COLO668 (cell line): ENCODE measurements around the gene LRCH3.

ENCODE experiments used
- DNase-seq: peaks from one replicate; lab custom pipeline; 2025; ENCODE audit not compliant: unreplicated experiment; lab: John Stamatoyannopoulos, UW

The LRCH3 gene

GRCh38 chr3:197833930-197834715 lies 43.1 kb downstream of the LRCH3 start:
- DNase-seq: no peak

GRCh38 chr3:197835509-197835908 lies 44.5 kb downstream of the LRCH3 start:
- DNase-seq: no peak

GRCh38 chr3:197836244-197836643 lies 45.2 kb downstream of the LRCH3 start:
- no peak for DNase-seq

DNA sequence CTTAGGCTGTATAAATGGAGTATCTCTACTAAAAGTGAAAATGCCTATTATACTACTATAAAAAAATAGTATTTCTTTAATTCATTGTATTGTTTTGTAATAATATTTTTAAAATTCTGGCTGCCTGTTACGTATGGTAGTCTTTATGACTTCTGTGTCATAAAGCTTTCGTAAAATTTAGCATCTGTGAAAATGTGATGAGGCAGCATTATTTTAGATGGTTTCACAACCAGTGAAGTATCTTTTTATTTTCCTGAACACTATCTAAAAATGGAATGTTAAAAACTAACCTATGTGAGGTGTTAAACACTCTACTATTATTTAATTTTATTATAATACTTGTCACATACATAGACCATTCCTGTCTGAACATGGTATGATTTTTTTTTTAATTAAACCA lies 46.2 kb downstream of the LRCH3 start:
- no peak for DNase-seq

DNA sequence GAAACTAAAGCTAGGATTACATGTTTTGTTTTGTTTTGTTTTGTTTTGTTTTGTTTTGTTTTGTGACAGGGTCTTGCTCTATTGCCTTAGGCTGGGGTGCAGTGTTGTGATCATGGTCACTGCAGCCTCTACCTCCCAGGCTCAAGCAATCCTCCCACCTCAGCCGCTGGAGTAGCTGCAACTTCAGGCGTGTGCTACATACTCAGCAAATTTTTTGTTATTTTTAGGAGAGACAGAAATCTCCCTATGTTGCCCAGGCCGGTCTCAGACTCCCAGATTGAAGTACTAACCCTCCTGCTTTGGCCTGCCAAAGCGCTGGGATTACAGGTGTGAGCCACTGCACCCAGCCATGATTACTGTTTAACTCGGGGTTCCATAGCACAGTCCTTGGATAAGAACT lies 50.7 kb downstream of the LRCH3 start:
- no peak for DNase-seq

- no peak for DNase-seq
Observed at GRCh38 chr3:197846491-197846890, 55.4 kb downstream of the LRCH3 start.

GRCh38 chr3:197847866-197848401 lies 56.9 kb downstream of the LRCH3 start:
- no peak for DNase-seq

DNA sequence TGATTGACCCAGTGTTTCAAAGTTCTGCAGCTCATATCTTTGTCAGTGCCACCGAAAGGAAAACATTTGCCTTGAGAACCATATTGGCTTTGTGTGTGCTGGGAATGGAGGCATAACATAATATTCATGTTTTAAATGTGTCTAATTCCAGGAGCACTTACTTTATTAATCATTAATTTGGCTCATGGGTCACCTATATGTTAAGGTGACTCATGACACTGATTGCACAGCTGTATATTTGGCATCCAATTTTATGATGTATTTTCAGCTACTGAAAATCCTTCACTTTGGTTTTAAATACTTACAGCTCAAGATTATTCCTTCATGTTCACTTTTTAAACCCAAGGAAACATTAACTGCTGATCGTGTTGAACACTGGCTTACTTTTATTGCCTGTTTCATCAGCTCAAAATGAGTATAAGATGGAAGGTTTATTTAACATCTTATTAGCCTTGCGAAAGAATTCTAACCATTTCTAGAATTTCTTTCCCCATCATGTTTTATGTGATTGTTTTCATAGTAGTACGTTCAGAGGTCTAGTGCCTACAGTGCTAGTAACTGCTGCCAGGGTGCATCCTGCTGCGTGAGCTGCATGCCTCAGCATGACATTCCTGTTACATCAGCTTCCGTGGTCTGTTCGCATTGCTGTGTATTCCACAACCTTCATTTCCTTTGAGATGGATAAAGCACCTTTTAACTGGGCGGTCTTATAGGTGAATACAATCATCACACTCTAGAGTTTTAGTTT lies 63.7 kb downstream of the LRCH3 start:
- DNase-seq: no peak

DNA sequence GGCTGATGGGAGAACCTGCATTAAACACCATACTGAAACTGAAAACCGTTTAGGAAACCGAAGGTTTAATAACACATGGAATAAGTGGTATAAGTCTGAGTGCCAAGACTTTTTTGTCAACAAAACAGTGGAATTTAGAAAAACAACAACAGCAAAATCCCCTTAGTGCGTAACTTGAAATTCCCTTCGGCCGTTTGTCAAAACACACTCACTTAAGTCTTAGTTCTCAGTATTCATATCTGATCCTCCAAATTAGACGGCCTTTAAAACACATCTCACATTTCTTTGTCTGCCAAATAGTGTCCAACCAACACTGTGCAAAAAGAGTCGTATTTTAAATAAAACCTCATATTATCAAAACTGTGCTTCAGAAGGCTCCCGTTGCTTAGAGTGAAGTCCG lies 64.5 kb downstream of the LRCH3 start:
- DNase-seq: no peak

GRCh38 chr3:197856199-197856816 lies 65.3 kb downstream of the LRCH3 start:
- no peak for DNase-seq

- DNase-seq: no peak
Observed at GRCh38 chr3:197858133-197858532, 67.1 kb downstream of the LRCH3 start.

DNA sequence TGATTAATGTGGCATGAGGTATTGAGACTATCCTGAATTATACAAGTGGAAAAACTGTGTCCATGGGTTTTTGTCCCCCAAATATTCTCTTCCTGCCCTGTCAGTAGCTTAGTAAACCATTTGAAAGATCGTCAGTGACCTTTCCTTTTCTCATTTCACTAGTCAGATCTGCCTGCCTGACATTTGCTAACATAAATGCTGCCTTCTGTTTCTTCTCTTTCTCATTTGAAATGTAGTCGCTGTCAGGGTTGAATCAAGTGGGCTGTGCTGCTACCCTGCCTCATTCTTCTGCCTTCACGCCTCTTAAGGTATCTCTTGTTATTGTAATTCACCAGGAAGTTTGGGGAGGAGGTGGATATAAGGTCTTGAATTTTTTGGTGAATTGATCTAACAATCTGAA lies 67.5 kb downstream of the LRCH3 start:
- DNase-seq: no peak

DNA sequence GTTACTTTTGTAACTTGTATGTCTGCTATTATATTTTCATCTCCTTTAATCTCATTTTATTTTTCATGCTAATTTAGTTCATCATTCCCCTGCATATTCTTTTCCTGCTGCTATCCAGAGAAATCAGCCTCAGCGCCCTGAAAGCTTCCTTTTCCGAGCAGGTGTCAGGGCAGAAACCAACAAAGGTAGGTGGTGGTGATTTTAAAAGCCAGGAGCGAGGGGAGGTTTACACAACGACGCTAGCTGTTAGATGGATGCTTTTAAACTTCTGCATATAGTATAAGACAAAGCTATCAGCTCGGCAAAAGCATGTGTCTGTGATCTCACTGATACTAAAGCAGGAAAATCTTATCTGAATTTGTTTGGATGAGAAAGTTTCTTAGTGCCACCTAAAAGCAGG lies 75.0 kb downstream of the LRCH3 start:
- no peak for DNase-seq

GRCh38 chr3:197873329-197873728 lies 82.3 kb downstream of the LRCH3 start:
- no peak for DNase-seq

DNA sequence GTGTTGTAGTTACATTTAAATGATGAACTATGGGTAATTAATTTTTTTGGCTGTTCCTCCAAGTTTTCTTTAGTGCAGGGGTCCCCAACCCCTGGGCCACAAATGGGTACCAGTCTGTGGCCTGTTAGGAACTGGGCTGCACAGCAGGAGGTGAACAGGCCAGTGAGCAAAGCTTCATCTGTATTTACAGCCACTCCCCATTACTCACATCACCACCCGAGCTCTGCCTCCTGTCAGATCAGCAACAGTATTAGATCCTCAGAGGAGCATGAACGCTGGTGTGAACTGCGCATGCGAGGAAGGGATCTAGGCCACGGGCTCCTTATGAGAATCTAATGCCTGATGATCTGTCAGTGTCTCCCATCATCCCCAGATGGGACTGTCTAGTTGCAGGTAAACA lies 83.0 kb downstream of the LRCH3 start:
- DNase-seq: no peak

DNA sequence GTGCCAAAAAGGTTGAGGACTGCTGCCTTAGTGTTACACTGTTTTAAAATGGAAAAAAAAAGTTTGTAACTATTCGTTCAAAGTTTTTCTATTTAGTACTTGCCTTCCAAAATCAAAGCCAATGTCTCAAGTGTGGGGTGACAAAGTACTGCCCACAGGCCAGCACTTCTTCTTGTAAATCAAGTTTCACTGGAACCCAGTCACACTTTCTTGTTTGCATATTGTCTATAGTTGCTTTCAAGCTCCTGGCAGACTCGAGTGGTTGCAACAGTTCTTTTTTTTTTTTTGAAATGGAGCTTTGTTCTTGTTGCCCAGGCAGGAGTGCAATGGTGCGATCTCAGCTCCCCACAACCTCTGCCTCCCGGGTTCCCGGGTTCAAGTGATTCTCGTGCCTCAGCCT lies 83.6 kb downstream of the LRCH3 start:
- no peak for DNase-seq

GRCh38 chr3:197877902-197878301 lies 86.8 kb downstream of the LRCH3 start:
- DNase-seq: no peak

DNA sequence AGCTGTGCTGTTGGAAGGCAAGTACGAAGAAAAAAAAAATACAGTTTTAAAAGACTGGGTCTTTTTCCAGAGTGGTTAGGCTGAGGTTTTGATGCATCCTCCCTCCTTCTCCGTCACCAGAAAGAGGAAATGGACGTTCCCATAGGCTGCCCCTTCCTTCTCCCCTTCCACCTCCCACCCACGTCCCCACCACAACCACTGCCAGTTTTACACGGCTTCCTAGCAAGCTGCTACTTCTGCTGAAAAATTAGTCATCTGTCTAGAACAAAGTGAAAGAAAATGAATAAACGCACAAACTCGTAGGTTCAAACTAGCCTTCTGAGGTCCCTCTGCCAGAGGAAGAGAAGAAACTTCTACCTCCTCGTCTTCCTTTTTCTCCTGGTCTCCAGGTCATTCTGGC lies 87.4 kb downstream of the LRCH3 start:
- DNase-seq: no peak

DNA sequence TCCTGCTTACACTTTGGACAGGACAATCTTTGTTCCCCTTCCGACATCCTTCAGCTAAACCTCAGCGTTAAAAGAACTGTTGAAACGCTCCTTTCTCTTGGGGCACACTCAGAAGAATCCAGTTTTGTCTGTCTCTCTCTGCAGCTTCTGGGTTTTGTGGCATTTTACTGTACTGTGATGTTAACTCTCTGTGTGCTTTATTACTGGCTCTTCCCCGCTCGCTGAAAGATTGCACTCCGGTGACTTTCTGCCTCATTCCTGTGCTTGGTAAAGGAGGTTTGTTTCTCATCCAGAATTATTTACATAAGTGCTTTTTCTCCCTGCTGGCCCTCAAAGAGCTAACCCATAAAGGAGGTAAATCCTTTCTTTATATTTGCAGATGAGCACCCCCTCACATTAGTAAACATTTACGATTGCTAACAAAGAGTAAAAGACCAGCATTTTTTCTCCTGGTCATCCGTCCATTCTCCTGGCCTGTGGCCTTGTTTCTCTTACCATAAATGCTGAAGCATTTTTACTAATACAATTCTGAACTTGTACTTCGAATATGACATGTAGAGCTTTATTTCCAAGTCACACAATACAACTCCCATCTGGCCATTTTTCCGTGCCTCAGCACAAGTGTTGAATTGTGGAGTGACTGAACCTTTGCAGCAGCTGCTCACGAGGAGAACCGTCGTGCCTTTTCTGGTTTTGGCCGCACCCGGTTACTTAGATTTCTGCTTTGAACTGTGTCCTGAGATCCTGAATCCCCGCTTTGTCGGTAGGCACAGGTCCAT lies 89.6 kb downstream of the LRCH3 start:
- no peak for DNase-seq

DNA sequence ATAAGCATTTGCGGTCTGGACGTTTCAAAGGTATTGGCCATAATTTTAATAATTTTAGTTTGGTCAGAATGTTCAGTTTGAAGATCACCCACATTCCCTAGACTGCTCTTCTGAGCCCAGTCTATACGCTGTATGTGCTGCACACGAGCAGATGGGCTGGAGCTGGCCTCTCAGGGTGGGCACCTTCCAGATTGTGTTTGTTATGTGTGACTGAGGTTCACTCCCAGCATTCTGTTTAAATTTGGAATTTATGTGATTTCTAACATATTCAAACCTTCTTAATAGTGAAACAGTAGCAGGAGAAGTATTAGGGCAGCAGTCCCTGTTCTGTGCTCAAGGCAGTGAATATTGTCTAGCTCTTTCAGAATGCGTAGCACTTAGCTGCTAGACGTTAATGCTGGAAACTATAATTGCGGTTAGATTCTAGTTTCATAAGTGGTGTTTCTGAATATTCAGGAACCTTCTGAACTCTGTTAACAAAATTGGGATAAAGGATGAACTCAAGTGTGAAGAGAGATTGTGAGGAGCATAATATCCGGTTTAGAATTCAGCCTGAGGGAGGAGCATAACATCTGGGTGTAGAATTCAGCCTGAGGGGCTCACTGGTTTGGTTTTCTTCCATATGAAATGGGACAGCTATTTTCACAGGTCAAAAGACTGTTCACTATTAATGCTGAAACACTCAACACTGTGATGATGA lies 90.4 kb downstream of the LRCH3 start:
- DNase-seq: no peak

DNA sequence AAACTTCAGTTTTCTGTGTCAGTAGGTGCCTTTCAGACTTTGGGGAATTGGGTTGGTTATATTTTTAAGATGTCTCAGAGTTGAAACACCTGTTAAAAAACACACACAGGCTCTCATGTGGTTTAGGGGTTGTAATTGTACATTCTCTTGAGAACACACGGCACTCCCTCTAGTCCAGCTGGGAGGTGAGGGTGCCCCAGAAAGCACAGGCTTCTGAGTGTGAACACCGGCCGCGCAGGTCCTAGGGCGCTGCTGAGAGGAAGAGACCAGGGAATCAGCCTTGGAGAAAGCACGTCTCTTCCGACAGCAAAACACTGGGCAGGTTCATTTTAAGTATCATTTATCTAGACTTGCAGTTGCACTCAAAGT lies 90.9 kb downstream of the LRCH3 start:
- no peak for DNase-seq
